ENCODE measurements around the gene ITGA7.

The ITGA7 gene

GRCh38 chr12:55707841-55708694, at the start of gene ITGA7:
Gene ITGA7 (minus strand): TSS chr12:55707904. CDS start chr12:55707682, 222 bp downstream.
- peak; percentile 7 for DNase-seq

GRCh38 chr12:55755246-55755645, 47.5 kb upstream of the ITGA7 start:
- DNase-seq: no peak

- no peak for DNase-seq
Observed at GRCh38 chr12:55748230-55748993, 40.7 kb upstream of the ITGA7 start.

DNA sequence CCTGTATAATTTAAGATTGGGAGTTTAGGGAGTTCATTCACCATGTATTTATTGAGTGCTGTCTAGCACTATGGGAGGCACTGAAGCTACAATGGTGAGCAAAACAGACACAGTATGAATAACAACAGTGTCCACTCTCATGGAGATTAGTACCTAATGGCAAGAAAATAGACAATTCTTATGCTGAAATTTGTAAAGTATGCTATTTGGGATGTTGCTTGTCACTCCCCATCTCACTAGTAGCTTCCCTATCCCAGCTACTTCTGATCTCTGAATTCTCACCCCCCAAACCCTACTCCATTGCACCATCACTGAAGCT, 39.2 kb upstream of the ITGA7 start:
- no peak for DNase-seq

DNA sequence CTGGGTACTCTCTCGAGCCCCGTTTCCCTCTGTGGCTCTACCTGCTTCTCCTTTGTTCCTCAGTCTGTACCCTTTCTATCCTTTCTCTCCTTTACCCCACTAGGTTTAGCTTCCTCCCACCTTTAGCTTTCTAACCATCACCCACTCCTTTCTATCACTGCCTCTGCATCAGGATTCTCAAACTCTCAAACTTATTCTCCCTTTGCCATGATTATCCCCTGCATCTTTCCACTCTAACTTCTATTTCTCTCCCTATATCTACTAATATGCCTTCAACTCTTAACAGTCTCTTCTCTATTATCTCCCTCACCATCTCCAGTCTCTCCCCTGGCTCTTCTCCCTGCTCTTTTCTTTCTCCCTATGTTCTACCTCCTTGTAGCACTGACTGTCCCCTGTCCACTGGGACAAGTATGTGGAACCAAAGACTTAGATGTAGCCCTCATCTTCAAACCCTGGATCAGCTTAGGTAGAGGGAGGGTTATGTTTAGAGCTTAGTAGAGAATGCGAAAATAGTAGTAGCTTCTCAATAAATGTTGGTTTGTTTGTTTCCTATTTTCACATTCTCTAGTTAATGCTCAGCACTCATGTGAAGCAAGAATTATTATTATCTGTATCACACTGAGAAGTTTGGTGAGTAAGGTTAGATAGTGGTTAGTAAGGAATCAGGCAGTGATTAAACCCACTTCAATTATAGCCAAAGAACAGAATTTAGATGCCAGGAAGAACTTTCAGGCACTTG, 38.6 kb upstream of the ITGA7 start:
- DNase-seq: no peak

DNA sequence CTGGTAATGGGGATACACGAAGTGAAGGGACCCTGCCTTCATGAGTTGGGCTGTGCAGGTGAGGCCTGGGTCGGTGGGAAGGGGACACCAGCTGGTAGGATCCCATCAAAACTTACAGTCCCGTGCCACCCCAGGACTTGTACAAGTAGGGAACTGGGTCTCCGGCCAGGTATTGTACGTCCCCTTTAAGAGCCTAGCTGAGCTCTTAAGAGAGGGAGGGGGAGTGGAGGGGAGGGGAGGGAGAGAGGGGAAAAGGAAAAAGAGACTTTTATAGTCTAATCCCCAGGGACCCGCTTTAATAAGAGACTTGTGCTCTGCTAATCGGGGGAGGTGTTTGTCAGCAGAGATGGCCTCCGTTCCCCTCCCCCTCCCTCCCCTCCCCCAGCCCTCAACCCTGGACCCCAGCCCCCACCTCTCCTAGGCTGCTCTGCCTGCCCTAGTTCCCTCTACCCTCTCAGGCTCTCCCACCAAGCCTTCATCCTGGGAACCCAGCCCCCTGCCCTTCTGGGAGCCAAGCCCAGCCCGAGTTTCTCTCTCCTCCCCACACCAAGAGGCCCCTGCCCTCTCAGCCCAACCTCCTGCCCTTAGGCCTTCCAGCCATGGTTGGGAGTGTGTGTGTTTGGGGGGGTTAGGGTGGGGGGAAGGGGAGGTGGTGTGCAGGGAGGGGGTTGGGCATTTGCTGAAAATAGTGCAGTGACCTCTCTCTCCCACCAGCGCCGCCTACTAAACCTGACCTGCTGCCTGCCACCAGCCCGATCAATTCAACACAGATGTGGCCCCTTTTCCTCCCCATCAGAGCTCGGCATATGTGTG, 37.9 kb upstream of the ITGA7 start:
- DNase-seq: peak; percentile 19

- no peak for DNase-seq
Observed at GRCh38 chr12:55744340-55745030, 36.8 kb upstream of the ITGA7 start.

DNA sequence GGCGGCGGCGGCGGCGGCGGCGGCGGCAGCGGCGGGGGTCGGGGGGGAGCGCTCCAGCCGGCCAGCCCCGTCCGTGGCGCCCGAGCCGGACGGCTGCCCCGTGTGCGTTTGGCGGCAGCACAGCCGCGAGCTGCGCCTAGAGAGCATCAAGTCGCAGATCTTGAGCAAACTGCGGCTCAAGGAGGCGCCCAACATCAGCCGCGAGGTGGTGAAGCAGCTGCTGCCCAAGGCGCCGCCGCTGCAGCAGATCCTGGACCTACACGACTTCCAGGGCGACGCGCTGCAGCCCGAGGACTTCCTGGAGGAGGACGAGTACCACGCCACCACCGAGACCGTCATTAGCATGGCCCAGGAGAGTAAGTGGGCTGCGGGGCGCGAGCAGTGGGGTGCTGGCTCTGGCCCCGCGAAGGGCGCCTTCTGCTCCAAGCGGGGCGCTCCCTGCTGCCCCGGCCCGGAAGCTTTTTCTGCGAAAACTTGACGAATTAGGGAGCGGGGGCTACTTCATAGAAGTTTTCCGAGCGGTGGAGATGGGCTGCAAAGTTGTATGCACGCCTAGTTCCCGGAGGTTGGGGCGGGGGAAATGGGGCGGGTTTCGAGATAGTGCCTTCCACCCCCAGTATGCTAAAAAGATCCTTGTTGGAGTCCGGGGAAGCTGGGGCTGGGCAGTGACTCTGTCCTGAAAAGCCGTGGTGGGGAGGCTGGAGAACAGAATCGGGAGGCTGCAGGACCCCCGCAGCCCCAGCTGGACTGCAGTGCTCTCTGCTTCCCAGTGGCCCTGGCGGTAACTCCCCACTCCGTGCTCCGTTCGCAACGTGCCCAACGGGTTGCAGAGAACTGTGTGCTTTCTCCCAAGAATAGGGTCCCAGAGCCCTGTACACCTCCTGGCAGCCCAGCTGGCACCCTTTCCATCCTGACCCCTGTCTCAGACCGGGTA, 36.0 kb upstream of the ITGA7 start:
- DNase-seq: no peak

DNA sequence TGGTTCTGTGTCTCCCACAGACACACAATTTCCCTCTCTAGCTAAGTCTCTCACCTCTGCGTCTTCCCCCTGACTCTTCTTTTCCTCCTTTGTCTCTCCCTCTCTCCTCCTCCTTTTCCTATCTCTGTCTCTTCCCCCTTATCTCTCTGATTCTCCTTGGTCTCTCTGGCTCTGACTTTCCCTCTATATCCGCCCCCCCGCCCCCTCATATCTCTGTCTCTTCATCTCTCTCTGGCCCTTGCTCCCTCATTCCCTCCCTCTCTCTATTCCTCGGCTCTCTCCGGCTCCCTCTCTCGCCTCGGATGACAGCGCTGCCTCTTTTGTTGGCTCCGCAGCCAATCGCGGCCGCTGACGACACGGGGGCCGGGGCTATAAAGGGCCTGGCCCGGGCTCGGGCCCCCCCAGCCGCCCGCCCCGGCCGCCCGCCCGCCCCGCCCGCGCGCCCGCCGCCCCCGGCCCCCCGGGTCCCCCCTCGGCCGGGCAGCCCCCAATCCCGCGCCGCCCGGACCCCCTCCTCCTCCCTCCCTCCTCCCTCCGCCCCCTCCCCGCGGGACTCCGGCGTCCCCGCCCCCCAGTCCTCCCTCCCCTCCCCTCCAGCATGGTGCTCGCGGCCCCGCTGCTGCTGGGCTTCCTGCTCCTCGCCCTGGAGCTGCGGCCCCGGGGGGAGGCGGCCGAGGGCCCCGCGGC, 35.2 kb upstream of the ITGA7 start, which contains the start of gene GDF11:
GDF11 (plus strand) TSS at position 404 of the 687 bp plus-strand sequence; CDS start at position 599, 195 bp downstream.
- peak; percentile 82 for DNase-seq

DNA sequence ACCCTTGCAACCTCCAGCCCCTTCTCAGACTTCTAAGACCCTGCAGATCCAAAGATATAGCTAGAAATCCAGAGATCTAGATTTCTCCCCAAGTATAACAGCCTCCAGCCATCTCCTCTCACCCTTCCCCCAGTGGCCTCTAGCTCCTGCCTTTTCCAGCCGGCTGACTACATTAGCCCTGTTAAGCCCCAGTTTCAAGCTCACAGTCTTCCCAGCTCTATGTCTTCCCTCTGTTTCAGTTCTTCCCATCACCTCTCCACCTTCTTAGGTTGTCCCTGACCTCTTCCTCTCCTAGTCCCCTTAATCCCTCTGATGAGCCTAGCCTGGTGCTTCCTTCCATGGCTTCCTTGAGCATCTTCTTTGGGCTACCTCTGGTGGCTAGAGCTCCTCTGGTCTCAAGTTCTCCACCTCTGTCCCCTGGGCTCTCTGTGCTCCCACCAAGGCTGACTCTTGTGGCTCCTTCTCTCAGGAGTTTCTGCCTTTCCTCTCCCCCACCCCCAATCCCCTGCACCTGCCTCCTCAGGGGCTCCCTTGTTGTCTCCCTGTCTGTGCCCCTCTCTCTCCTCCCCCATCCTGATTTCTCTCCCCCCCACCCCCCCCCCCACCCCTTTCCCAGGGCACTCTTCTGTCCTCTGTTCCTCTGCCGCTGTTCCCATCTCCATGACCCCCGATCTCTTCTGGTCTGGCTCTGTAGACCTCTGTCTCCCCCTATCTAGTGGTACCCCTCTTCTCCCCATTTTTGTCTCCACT, 34.4 kb upstream of the ITGA7 start:
- no peak for DNase-seq

GRCh38 chr12:55739025-55739378, 31.3 kb upstream of the ITGA7 start:
- no peak for DNase-seq

DNA sequence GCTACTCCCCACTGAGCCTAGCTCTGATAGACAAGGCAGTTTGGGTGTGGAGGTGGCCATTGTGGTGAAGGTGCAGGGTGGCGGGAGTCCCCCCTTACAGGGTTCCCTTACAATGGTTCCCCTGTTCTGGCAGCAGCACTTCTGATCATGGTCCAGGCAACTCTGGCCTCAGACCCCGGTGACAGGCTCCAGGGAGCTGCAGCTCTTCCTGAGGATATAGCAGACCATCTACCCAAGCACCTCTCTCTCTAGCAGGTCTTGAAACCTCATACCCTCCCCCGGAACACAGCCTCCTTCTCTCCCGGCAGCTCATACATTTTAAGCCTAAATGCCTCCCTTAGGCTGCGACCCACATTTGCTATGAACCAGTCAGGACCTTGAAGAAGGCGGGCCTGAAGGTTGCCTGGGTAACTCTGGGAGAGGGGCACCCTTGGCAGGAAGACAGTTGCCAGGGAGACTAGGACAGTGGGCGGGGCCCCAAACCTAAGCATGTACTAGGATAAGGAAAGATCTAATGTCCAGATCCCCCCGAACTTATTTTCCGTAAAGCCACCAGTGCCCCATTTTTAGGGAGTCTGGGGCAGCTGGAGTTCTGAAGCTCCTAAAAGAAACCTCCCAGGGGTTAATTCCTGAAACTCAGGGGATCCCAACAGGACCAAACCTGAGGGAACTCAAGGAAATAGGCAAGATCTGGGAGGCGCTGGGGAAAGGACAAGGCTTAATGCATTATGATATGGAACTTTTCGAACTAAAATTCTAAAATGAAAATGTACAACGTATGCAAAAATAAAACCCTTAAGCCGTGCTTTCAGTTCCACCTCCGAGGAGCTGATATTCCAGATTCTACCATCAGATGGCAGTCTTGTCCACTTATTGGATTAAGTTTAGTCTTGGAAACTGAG, 30.7 kb upstream of the ITGA7 start:
- peak; percentile 78 for DNase-seq

DNA sequence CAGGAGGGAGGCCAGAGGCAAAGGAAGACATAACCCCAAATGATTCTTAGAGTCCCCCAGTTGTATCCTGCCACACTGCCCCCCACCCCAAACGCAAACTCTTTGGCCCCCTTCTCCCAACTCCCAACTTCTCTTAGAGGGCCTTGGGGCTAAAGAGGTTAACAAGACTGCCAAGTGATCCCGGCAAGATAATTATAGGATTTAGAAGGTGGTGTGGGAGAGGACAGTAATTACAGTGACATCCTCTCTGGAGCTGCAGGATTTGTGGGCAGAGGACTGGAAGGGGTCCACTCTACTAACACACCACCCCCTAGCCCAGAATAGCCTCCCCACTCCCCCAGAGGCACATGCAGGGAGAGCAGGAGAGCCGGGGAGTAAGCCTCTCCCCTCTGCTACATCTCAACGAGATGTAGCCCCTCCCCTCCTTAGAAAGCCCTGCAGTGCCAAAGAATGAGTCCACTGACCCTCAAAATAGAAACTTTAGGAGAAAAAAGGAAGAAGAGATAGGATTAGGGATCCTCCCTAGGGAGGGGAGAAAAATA, 29.9 kb upstream of the ITGA7 start:
- DNase-seq: no peak

GRCh38 chr12:55736780-55737580, 29.3 kb upstream of the ITGA7 start:
- DNase-seq: no peak

GRCh38 chr12:55736076-55736475, 28.4 kb upstream of the ITGA7 start:
- DNase-seq: no peak

GRCh38 chr12:55734595-55734994, 26.9 kb upstream of the ITGA7 start:
- DNase-seq: no peak

- no peak for DNase-seq
Observed at GRCh38 chr12:55733858-55734257, 26.2 kb upstream of the ITGA7 start.
